OCI-M1 (cell line): Measurements from ENCODE around the gene NR2C2AP.
A peak's percentile ranks its signal among the peaks of the same experiment; 100 is the strongest.

Source experiments
- DNase-seq: peaks from one replicate; lab custom pipeline; 2025; lab: John Stamatoyannopoulos, UW

NR2C2AP gene

DNA sequence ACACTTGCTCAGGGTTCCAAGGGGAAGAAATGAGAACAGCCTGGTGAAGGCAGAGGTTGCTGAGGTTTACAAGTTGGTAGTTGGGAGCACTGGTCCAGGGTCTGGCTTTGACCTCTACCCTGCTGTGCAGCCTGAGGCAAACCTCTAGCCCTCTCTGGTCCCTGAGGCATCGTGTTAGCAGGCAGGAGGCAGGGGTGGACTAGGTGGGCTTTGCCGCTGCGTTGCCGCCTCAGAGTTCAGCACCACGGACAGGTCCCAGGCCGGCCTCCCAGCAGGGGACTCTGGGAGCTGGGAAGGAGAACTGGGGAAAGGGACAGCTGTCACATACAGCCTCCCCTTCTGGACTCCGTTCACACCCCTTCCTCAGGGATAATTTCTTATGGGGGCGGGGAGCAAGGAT is 11.7 kb upstream of the NR2C2AP start:
- DNase-seq, result peak; percentile 80

DNA sequence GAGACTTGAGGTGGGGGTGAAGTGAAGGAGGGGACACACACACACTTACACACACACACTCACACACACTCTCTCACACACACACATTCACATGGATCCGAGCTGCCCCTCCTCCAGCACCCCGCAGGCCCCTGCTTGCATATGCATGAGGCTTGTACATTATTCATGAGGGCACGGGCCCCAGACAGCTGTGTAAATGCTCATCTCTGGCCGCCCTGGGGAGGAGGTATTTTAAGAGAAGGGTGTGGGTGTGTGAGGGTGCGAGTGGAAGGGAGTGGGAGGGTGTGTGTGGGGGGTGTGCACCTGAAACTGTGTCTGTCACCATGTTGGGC is 10.9 kb upstream of the NR2C2AP start:
- DNase-seq, result no peak

- no peak for DNase-seq
Observed at GRCh38 chr19:19213426-19214158, 10.4 kb upstream of the NR2C2AP start.

GRCh38 chr19:19212916-19213315 is 9.7 kb upstream of the NR2C2AP start:
- DNase-seq, result no peak

GRCh38 chr19:19211499-19212420 is 8.5 kb upstream of the NR2C2AP start, which contains the start of gene NCAN:
TSS of gene NCAN (plus strand) at chr19:19211958. CDS start at chr19:19216954, 4,996 bp downstream.
- DNase-seq, result no peak

DNA sequence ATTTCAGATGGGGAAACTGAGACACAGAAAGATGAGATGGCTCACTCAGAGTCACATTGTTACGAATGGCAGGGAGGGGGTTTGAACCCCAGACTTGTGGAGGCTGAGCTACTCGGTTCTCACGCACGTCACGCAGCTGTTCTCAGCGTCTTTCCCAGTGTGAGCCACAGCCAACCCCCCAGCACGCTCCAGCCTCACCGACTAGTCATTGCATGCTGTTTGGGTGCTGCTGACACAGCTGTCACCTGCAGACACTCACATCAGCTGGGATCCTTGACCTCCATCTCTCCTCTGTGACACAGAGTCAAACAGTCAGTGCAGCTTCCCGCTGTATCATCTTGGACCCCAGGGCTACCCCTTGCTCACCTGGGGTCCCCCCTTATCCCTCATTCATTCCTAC is 6.2 kb upstream of the NR2C2AP start:
- DNase-seq, result no peak

- DNase-seq, result no peak
Observed at GRCh38 chr19:19207637-19208572, 4.7 kb upstream of the NR2C2AP start.

DNA sequence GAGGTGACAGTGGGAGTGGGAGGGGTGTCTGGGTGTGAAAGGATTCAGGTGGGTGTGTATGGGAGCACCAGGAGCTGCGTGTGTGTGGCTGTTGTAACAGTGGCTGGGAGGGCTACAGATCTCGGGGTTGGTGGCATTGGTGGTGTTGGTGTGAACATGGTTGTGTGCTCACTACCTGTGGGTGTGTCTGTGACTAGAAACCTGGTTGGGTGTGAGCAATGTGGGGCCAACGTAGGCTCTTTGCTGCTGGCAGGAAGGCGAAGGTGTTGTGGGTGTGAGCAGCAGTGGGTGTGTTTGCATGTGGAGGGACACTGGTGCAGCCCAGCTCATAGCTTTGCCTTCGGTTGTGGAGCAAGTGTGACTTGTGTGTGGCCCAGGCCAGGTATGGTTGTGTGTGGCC is 3.7 kb upstream of the NR2C2AP start:
- no peak for DNase-seq

DNA sequence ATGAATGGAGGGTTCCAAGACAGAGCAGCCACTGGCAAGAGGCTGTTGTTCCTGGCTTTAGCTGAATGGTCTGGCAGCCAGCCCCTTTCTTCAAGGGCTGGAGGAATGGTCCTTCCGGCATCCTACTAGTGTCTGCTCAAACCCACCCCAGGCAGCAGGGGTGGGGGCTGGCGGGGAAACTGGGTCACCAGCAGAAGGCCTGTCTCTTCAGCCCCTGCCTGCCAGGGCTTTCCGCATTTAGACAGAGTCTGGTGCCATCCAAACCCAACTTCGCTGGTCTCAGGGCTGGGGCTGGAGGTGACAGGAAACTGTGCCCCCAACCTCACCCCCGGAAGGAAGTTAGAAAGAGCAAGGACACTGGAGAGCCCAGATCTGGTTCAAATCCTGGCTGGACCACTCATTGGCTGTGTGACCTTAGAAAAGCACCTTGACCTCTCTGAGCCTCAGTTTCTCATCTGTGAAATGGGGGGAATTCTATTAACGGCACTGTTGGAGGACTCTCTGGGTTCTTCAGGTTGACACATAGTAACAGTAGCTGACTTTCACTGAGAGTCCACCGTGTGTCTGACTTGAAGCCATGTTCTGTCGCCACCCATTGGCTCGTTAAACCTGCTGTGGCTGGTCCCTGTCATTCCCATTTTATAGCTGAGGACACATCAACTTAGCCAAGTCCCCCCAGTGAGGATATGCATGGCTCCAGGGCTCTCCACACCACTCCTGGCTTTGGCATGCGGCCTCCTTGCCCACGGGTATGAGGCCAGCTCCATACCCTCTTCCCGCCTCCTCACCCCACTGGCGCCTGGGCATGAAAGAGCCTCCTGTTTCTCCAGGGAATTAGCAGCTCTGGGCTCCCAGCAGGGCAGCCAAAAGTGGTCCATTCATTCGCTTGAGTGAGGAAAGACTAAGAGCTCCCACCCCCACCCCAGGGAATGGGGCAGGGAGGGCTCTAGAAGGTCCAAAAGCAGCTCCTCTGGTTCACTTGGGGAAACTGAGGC is 2.5 kb upstream of the NR2C2AP start:
- DNase-seq, result no peak

- no peak for DNase-seq
Observed at GRCh38 chr19:19204181-19204580, 967 bp upstream of the NR2C2AP start.

DNA sequence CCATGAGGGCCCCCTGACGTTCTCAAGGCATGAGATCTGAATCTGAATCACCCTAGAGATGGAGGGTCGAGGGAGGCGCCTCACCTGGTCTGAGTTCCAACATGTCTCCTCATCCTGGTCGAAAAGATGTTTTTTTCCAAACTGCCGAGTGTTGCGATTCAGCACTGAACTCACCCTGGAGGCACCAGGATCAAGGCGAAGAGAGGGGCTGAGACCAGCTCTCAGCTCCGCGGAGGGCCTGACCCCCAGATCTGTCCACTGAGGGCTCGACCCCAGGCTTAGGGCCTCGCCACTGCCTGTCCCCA is 555 bp downstream of the NR2C2AP start:
- DNase-seq, result no peak

DNA sequence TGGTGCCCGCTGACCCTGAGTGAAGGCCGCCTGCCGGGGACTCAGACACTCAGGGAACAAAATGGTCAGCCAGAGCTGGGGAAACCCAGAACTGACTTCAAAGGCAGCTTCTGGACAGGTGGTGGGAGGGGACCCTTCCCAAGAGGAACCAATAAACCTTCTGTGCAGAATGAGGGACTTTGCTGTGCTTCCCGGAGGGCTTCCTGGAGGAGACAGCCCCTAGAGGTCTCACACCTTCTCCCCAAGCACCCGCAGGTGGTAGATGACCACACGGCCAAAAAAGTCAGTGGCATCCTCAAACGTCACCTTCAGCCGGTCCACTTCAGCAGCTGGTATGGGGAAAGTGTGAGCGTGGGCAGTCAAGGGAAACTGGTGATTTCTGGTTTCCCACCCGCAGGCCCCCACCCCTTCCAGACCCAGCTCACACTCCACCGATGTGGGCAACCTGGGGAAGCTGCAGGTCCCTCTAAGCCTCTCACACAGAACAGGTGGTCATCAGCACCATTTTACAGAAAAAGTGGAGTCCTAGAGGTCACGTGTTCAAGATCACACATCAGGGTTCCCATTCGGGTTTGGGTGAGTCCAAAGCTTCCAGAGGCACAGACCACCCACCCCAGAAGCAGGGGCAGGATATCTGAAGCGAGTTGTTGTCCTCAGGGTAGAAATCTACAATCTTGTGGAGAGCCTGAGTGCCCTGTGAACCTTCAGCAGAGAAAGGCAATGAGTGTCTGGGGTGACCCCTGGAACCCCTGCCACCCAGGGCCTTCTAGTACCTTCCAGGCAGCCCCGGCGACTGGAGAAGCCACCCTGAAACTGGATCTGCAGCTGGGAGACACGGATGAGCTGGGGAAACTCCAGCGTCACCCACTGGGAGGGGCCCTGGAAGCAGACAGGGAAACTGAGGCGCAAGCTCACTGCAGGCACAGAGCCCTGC is 1.2 kb downstream of the NR2C2AP start:
- no peak for DNase-seq

DNA sequence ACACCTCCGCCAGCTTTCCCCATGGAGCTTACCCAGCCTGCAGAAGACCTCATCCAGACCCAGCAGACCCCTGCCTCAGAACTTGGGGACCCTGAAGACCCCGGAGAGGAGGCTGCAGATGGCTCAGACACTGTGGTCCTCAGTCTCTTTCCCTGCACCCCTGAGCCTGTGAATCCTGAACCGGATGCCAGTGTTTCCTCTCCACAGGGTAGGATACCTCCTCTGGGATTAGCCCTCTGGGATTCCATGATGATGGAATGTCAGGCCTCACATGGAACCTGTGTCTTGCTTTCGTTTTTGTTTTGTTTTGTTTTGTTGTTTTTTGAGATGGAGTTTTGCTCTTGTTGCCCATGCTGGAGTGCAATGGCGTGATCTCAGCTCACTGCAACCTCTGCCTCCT is 9.3 kb downstream of the NR2C2AP start:
- no peak for DNase-seq

DNA sequence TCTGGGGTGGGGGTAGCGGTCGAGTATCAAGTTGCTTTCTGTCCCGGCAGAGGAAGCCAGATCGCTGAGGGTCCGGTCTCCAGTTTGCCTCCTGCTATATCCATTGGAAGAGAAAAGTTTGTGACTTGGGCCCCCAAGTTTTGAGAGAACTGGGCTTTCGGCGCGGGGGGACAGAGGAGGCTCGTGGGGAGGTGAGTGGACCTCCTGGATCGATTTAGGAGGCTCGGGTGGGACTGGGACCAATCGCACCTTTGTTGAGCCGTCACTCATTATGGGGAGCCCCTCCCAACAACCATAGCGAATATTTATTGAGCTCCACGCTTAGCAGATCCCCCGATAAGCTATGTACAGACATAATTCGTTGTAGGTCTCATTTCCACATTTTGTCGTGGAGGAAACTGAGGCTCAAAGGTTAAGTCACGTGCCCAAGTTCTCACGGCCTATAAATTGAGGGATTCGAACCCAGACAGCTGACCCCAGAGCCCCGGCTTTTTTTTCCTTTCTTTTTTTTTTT is 10.2 kb downstream of the NR2C2AP start:
- no peak for DNase-seq

DNA sequence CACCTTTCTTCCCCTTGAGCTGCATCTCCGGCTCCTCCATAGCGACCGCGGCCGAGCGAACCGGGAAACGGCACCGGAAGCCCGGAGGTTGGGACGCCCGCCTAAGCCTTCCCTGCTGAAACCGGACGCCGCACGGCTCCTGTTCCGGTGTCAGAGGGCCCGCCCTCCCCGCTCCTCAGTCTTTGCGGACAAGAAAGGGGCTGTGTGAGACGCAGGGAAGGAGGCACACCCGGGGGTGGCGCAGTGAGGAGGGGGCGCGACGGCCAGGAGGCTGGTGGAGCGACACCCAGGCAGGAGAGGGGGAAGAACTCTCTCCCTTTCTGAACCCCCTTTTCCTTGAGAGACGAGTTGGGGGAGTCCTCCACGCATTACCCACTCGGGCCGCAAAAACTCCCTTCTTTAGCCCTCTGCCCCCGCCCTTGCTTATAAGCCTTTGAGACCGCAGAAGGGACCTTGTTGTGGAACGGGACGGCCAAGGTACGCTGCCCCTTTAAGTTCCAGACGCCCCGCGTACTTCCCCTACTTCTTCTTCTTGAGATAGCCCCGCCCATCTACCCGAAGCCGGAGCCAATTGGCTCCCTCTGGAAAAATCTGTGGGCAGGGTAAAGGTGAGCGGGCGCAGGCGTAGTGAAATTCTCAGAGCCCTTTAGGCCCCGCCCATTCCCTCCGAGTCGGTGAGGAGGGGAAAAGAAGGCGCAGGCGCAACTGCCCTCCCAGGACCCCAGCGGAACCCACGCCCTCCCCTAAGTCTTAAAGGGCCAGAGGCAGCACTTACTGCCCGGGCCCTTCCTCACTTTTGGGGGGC is 10.9 kb downstream of the NR2C2AP start, which contains the start of the genes BORCS8 and RFXANK:
BORCS8 (minus strand) TSS at position 75 of the 805 bp plus-strand sequence; CDS start at position 40, 35 bp downstream.
RFXANK (plus strand) TSS at position 181 of the 805 bp plus-strand sequence. CDS start 1,689 bp downstream, outside the sequence.
- peak; percentile 99 for DNase-seq

DNA sequence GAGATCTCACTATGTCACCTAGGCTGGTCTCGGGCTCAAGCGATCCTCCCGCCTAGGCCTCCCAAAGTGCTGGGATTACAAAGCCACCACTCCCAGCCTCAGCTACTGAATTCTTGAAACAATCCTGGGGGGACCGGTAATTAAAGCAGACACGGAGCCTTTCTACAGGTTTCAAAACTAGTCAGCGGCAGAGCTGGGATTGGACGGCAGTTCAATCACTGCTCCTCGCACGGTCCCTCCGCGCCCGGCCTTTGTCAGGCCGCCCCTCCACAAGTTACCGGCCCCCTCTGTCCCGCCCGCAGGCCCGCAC is 11.5 kb downstream of the NR2C2AP start:
- DNase-seq, result no peak

DNA sequence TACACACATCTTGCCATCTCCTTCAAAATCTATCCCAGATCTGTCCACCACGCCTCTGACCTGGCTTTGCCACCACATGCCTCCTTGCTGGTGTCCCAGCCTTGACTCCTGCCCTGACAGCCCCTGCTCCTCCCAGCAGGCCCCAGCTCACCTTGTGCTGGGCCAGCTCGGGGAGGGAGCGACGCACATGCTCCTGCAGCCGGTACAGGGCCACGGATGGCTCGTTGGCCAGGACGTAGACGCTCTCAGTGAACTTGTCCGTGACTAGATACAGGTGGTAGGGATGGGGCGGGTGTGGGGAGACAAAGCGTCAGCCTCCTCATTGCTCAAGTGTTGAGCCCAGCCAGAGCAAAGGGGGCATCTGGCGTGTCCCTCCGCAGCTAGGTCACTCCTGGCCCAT is 16.5 kb downstream of the NR2C2AP start:
- DNase-seq, result no peak

- DNase-seq, result peak; percentile 79
Observed at GRCh38 chr19:19185853-19186740, 17.1 kb downstream of the NR2C2AP start.
